GM11168 (cell line): ENCODE results near the gene SPCS2.

Experiments
- in situ Hi-C: fragments of 300-500 bp; cut with MboI; formaldehyde crosslinking; loops from one replicate; pipeline ENCODE4 v1.12.0; 2022; ENCODE audit warnings: low sequenced_read_pairs; ENCODE audit not compliant: unreplicated experiment

The SPCS2 gene

DNA sequence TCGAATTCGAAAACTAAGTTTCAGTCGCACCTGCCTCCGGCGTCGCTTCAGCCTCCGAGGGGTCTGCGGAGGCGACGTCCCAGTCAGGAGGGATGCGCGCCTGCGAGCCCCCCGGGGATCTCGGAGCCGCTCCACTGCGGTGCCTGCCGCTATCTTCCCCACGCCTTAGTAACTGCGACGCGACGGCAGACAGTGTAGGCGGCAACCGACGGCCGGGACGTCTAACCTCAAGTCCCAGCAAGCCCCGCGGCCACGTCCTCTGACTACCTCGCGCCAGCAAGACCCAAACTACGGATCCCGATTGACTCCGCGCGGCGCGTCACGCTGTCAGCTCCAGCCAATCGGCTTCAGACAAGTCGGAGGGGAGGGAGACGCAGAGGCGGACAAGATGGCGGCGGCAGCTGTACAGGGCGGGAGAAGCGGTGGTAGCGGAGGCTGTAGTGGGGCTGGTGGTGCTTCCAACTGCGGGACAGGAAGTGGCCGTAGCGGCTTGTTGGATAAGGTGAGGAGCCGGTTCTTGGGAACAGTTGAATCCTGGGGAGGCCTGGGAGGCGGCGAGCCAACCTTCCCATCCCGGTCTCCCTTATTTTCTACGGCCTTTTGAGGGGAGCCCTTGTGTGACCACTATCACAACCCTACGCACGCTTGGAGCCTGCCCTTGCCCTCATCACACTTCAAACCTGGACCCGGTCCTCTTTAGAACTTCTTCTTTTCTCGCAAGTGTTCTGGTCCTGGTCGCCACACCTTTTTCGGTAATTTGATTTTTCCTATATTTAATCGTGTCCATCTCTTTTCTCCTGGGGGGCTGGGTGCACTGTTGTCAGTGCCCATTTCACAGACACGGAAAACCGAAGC is at the start of gene SPCS2, which contains the start of gene XRRA1:
SPCS2 (plus strand) TSS at position 369 of the 855 bp plus-strand sequence; CDS start at position 389, 20 bp downstream.
XRRA1 (minus strand) TSS at position 194 of the 855 bp plus-strand sequence. CDS start 8,213 bp downstream, outside the sequence.
- in situ Hi-C loops = no loop called here

DNA sequence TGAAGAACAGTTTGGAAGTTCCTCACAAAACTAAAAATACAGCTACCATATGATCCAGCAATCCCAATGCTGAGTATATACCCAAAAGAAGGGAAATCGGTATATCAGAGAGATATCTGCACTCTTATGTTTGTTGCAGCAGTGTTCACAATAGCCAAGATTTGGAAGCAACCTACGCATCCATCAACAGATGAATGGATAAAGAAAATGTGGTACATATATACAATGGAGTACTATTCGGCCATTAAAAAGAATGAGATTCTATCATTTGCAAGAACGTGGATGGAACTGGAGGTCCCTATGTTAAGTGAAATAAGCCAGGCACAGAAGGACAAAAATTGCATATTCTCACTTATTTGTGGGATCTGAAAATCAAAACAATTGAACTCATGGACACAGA is 46.7 kb upstream of the SPCS2 start:
- in situ Hi-C loops = no loop called here

DNA sequence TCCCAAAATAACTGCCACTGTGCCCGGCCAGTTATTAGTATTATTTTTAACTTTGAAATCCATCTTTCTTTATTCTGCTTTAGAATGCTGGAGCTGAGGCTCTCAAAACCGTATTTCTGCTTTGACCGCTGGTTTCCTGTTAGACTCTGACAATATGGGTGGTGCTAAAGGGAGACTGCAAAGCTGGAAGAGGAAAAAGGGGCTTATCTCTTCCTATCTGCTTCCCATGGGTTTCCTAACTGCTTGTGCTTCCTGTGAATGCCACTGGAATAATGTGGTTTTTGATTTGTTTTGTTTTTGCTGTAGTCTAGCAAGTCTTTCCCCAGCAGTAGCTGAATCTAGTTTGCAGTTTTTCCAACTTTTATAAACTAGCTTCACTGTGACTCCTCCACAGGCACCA is 43.7 kb upstream of the SPCS2 start:
- in situ Hi-C loops = no loop called here

DNA sequence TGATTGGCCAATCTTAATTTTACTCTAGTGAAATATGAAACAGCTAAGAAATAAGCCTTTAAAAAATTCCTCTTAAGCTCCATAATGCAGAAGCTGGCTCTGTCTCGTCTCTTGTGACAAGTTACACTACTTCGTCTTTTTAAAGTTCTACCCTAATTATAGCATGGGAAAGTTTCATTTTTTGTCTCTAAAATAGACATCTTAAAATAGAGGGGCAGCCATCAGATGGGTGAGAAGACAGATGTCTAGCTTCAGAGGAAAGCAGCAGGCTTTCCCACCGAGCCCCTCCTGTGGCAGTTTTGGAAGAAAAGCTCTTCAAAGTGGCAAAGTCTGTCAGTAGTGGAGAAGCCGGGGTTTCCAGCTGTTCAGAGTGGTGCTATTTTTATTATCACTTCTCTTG is 39.7 kb upstream of the SPCS2 start:
- in situ Hi-C loops = no loop called here

DNA sequence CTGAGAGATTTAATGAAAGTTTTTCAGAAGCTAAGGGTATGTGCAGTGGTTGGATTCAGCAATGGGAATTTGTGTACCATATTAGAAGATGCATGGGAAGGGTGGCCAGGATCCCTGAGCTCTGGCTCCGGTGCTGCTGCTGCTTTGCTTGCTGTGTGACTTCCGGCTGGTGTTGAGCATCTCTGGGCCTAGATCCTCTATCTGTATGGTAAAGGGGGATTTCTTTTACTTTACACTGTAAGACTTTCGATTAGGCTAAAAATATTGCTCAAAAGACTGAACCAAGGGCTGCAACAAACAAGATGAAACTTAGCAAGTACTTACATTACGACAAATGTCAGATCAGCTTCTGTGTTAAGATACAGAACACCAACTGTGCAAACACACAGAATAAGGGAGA is 39.3 kb upstream of the SPCS2 start:
- in situ Hi-C loops = no loop called here

DNA sequence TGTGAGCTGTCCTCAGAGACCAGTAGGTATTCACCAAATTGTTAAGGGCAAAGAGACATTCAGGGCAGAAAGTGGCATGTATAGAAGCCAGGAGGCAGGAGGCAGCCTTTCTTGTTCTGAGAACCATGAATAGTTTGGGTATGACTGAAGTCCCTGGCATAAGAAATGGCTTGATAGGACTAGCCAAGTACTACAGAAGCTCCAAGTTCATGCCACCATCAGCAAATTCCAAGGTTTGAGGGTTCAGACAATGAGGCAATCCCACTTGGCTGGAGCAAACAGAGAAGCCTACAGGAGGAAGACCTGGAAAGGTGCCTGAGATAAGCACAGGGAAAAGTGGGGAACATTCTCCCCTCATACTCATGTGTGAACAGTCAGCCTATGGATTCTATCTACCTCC is 25.9 kb upstream of the SPCS2 start:
- in situ Hi-C loops = no loop called here

DNA sequence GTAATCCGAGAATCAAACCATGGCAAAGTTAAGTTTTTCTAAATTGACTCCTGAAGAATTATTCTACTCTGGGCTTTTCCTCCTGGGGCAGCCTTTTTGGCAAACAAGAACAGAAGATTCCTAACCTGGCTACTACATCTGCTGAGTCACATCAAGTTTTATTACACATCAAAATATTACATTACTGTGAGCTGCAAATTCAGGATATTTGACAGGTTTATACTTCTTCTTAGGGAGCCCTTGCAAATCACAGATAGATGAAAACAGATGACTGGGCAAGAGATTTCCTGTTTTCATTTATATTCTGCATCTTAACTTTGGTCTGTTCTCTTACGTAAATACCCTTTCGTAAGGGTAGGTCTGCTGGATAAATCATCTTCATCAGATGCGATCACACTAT is 23.8 kb upstream of the SPCS2 start:
- in situ Hi-C loops = no loop called here

DNA sequence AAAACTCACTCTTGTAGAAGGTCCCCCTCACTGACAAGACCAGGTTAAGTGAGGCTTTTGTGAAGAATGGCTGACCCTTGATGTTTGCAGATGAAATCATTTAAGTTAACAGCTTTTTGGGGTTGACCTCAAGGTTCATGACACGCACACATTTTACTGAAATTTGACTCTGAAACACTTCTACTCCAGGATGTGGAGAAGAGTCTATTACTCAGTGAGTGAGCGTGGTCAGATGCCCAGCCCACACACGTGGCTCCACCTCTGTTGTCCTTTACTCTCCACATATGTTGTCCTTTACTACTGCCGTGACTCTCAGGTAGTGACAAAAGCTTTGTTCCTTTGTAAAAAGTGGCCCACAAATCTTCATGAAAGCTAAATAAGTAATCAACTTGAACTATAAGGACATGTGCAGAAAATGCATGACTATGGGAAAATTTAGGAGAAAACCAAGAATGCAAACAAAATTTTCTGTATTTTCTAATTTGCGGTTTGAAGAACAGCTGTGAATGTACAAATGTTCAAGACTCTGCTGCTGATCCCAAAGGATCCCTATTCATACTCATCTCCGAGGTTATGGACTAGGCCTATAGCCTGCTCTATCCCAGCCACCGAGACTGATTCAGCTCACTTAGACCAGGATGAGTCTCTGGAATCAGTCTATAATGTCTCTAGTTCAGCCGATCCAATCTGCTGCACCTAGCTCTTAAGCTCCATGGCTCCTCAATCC is 22.6 kb upstream of the SPCS2 start:
- in situ Hi-C loops = no loop called here

DNA sequence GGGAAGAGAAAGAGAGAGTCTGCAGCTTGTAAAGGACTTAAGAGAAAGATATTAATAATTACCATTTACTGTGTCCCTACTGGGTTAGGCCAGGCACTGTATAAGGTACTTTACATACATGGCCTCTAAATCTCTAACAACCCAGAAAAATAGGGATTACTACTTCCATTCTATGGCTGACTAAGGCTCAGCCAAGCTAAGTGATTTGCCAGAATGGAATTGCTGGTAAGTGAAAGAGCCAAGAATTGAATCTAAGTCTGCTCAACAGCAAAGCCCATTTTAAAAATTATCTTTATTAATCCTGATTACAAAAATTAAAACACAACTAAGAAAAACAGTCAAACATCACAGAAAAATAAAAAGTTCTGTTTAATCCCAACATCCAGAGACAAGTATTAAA is 21.6 kb upstream of the SPCS2 start:
- in situ Hi-C loops = no loop called here

DNA sequence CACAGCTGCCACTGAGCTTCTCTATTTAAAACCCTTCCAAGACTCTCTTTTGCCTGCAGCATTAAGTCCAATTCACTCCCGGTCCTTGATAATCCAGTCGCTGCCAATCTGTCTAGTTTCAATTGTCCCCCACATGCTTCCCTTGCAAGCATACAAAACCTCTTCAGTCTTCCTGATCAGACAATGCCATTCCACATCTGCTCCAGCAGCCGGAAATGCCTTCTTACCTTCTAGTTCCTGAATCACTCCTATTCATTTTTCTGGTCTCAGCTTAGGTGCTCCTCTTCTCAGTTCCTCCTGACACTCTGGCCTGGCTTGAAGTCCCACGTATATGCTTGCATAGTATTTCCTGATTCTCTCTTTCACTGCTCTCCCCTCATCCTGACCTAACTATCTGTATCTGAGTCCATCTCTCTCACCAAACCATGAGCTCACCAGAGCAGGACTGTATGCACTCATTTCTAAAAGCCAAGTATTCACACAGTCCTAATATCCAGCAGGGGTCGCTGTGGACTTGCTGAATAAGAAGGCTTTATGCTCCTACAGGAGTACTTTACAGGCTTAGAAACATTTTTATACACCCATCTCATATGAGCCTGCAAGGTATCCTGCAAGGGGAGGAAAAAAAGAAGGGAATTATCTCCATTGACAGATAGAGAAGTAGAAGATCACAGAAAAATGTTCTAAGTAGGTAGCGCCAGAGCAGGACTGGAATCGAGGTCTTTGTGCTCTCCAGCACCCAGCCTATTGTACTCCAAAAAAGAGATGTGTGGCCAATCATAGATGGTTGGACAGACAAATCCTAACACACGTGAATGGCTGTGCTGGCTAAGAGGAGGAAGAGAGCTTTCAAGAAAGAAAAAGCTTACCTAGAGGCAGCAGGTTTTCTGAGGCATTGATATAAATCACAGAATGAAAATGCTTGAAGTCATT is 19.4 kb upstream of the SPCS2 start:
- in situ Hi-C loops = no loop called here

DNA sequence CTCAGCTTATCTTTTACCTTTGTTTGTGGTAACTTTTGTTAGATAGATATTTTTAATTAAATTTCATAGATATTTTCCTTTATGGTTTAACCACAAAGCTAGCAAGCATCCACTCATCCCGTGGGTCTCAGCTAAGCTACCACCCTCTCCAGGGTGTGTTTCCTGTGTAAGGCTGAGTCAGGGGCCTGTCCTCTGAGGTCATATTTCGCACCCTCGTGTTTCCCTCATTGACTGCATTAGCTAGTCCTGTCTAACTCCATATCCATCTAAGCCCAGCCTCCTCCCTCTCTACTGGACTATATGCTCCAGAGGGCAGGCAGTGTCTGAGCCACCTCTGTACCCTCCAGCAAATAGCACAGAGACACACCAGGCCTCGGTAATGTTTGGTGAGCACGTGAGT is 16.9 kb upstream of the SPCS2 start:
- in situ Hi-C loops = no loop called here

DNA sequence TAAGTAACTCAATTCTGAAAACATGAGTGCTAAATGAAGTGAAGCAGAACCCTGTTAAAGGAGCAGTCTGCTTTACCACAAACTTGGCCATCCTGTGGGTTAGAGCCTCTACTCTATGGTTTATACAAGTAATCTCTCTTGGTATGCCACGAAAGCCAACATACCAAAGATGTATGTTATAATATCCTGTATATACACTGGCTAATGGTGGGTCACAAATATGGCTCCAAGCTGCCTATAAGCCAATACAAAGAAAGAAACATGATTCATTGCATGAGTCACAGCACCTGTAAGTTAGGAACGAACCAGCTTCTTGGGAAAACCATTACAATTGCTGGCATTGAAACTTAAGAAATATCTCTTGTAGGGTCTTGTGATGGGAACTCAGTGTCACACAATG is 16.3 kb upstream of the SPCS2 start:
- in situ Hi-C loops = no loop called here

DNA sequence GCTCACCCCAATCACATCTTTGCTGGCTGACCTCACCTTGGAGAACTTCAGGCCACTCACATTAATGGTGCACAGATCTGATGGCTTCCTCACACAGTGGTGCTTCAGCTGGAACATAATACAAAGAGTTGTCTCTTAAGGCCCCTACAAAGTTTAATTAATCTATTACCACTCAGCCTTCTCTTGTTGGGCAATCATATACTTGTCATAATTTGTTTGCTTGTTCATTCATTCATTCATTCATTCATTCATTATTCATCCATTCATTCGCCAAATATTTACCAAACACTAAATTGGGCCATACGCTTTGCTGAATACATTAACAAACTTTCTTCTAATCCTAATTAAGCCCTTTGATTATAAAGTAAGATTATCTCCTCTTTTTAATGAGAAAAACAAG is 15.3 kb upstream of the SPCS2 start:
- in situ Hi-C loops = no loop called here

DNA sequence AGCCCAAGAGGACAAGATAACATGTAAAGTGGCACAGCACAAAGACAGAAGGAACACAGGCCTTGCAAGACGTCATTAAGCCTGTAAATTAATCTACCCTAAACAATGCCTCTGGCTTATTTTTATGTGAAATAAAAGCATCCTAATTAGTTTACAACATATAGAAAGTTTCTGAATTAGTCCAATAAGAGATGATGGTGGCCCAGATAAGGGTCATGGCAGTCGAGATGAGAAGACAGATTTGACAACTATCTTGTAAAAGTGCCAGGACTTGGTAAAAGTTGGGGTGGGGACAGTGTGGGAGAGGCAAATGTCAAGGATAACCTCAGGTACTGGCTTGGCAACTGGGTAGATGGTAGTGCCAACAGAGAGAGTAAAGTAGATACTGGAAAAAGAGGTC is 13.8 kb upstream of the SPCS2 start:
- in situ Hi-C loops = no loop called here

DNA sequence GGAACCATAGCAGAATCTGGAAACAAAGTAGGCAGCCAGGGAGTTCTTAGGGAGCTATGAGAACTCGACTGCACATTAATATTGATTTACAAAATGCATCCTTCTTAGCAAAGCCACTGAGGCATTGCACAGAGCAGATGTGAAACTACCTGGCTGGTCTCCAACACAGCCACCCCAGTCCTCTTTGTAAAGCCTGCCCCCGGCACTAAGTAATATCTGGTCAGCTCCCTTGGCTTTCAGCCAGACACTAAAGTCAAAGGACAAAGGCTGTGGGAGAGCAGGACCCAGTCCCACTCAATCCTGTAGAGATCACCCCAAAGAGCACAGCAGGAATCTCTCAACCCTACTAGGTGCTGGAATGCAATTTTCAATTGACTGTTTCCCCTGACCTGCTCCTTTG is 13.0 kb upstream of the SPCS2 start:
- in situ Hi-C loops = no loop called here

DNA sequence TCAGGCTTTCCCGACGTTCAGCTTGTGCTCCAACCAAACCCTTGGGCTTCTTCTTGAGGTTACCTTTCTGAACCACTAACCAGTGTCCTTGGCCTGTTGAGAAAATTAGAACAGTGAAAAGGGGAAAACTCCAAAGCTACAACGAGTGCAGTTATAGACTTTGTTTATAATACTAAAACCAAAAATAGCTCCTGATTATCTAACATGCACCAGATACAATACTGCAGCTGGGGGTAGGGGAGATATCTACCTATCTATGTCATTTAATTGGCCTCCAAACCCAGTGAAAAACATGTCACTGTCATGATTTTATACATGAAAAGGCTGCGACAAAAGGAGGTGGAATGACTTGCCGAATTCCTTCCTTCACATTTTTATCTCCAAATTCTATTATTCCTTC is 12.1 kb upstream of the SPCS2 start:
- in situ Hi-C loops = no loop called here

DNA sequence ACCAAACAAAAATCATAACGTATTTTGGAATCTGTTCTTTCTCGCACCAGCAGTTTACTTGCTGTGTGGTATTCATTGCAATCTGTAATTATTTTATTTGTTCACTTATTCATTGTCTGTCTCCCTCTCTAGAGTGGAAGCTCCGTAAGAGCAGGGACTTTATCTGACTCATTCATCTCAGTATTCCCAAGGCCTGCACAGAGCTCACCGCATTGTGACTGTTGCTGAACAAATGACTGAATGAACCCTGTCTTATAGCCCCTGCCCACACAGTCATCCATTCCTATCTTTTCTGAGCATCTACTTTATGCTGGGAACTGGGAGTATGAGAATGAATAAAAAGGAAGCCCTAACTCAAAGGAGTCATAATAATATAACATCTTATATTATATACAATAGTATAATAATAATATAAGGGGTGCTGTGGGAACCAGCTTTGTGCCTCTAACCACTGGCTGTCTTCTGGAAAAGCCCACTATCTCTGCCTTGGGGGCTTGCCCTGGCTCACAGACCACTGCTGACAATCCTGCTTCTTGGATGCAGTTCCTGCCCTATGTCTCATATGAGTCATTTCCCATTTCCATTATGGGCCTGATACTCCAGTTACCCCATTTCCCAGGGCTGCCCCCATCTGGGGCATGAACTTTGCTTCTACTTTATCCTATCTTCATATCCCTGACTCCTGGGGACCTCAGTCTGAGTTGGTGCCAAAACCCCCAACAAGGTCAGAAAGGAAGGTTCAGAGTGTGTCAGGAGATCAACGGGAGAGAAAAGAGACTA is 11.2 kb upstream of the SPCS2 start:
- in situ Hi-C loops = no loop called here

DNA sequence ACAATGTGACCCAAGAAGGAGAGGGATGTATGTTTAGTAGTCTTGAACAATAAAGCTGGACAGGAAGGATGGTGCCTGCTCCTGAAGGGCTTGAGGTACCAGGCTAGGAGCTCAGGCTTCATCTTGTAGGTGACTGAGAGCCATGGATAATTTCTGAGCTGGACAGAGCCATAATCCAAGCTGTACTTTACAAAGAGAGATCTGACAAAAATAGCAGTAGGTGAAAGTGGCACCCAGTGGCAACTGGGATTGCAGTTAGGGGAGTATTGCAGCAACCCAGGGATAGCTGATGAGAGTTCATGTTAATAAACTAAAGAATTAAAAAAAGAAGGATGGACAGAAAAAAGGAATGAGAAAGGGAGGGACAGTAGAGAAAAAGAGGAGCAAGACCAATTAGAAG is 7.6 kb upstream of the SPCS2 start:
- in situ Hi-C loops = no loop called here

DNA sequence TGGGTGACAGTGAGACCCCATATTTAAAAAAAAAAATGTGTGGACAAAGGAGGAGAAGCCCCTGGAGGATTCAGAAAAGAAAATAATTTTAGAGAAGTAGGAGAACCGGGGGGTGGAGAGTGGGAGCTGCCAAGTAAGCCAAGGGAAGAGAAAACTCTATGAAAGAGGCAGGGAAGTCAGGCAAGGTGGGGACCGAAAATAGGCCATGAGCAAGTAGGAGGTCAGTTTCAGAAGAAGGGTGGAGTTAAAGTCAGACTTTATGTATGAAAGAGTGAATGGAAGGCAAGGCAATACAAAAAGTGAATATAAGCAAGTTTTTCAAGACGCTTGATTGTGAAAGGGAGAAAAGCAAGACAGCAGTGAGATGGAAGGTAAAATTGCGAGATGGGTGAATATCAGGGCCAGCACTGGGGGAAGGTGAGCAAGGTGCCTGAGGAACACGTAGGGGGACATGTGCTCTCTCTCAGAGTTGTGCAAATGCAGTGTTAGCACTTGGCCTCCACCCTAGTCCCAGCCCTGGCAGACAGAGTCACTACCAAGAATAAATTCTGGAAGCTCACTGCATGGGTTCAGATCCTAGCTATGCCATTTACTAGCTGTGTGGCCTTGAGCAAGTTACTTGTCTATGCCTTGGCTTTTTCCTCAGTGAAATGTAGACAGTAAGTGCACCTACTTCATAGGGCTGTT is 6.8 kb upstream of the SPCS2 start:
- in situ Hi-C loops = no loop called here
